AG20443 (cell line): ENCODE results near the gene CCDC144A.
"Not testable (repeated sequence)": the region's sequence is repeated elsewhere in the genome, so short reads cannot be mapped to it uniquely, and the experiment has no call there.

ENCODE experiments used
- DNase-seq: peaks from one replicate; pipeline ENCODE4 v3.0.0; 2012; ENCODE audit warnings: low spot score, mixed read lengths

CCDC144A gene

GRCh38 chr17:16689731-16690281 is at the start of gene CCDC144A:
Gene CCDC144A, plus strand, starts transcription at chr17:16690241. Its CDS starts 160 bp downstream, at chr17:16690401.
- peak; percentile 47 for DNase-seq

DNA sequence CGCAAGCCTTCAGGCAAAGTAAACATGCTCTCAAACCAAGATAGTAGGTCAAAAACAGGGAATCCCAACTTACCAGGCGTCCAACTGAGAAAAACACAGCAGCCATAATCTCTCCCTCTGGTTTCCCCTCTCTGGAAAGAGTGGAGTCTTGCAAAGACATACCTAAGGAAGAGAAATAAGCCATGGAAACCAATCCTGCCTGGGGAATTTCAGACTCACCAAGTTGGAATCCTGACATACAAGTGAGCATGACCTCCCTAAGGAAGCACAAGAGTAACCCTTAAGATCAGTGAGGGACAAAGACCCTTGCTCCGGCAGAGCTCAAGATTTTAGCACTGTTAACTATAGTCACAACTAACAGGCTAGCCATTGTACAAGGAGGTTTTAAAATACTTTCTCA is 40.5 kb upstream of the CCDC144A start:
- DNase-seq: no peak

GRCh38 chr17:16652252-16652651 is 37.8 kb upstream of the CCDC144A start:
- no peak for DNase-seq

GRCh38 chr17:16652847-16653366 is 37.1 kb upstream of the CCDC144A start:
- no peak for DNase-seq

DNA sequence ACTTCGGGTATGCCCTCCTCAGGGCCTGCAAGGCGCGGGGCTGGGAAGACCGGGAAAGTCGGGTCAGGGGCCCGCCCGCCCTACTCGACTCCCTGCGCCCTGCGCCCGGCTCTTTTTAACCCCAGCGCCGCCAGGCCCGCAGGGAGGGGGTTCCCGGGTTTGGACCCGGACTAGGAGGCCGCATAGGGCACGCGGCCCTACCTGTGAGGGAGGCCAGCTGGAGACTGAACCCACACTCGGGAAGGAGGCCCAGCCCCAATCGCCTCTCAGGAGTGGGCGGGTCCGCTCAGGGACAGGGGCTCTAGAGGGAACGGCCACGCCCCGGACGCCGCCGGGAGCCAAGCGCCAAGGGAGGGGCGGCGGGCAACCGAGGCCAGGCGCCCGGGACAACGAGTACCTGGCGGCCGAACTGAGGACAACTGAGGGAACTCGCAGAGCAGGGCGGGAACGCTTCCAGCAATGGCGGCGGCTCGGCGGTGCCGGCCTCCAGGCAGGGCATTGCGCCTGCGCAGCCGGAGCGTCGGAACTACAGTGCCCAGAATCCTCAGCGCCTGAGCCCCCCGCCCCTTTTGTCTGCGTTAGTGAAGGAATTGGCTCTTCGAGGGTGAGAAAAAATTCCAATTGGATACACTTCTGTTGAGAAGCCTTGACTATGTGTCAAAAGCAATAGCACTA is 36.5 kb upstream of the CCDC144A start, which contains the start of gene ZNF624:
TSS of gene ZNF624 (minus strand) at position 484 of the 675 bp plus-strand sequence.
- DNase-seq: peak; percentile 99

- no peak for DNase-seq
Observed at GRCh38 chr17:16661217-16661616, 28.8 kb upstream of the CCDC144A start.

- DNase-seq: peak; percentile 37
Observed at GRCh38 chr17:16662936-16663335, 27.1 kb upstream of the CCDC144A start.

DNA sequence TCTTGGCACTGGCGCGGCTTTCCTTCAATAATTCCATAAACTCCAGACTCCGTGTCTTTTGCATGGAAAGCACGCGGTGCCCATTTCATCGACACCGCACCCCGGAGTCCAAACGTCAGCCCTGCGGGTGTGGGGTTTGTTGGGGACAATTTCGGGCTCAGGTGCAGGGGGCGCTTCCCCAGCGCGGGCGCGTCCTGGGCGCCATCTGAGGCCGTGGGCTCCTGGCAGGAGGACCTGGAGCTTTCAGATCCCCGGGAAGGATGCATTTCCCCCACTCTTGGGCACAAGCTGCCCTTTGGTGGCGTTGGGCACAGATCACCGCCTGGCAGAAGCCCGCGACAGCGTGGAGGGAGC is 23.5 kb upstream of the CCDC144A start:
- not testable (repeated sequence) for DNase-seq

DNA sequence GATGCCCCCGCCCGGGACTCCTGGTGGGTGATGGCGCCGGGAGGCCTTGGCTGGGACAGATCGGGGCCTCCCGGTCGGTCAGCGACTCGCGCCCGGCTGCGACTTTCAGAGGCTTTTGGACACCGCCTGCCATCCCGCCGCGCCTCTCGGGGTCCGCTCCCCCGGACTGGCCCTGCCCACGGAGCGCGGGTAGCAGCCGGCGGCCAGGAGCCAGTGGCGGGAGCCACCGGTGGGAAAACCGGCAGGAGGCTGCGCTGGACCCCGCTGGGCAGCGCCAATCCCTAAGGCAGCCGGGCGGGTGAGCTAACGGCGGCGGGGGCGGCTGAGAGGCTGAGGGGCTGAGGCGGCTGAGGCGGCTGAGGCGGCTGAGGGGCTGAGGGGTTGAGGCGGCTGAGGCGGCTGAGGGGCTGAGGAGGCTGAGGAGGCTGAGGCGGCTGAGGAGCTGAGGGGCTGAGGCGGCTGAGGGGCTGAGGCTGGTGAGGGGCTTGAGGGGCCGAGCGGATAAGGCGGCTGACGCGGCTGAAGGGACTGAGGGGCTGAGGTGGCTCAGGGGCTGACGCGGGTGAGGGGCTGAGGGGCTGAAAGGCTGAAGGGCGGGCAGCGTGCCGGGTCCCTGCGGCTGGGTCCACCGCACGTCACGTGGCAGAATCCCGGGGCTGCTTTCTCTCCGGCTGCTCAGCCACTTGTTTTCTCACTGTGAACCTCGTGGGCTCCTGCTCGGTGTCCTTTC is 23.0 kb upstream of the CCDC144A start:
- peak; percentile 30 for DNase-seq

DNA sequence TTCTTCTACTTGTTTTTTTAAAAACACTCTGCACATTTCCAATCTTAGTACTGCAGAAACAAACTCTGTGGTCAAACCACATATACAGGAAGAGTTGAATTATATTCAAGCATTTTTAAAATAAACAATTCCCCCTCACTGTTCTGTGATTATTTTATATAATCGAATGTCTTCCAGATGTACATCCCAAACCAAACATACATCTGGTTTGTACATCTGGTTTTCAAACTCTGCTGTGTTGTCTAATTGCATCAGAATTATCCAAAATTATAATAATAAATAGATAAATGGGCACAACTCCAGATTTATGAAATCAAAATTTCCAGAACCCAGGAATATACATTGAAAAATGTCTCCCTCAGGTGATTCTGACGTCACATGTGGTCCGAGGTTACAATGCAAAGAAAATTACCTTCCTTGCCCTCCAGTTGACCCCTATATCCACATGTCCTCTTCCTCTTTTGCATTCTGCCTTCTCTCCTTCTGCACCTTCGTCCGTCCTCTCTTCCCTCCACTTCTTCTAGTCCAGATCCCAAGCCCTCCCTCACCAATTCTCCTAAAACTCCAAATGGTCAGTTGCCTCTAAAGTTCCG is 13.3 kb upstream of the CCDC144A start:
- no peak for DNase-seq

DNA sequence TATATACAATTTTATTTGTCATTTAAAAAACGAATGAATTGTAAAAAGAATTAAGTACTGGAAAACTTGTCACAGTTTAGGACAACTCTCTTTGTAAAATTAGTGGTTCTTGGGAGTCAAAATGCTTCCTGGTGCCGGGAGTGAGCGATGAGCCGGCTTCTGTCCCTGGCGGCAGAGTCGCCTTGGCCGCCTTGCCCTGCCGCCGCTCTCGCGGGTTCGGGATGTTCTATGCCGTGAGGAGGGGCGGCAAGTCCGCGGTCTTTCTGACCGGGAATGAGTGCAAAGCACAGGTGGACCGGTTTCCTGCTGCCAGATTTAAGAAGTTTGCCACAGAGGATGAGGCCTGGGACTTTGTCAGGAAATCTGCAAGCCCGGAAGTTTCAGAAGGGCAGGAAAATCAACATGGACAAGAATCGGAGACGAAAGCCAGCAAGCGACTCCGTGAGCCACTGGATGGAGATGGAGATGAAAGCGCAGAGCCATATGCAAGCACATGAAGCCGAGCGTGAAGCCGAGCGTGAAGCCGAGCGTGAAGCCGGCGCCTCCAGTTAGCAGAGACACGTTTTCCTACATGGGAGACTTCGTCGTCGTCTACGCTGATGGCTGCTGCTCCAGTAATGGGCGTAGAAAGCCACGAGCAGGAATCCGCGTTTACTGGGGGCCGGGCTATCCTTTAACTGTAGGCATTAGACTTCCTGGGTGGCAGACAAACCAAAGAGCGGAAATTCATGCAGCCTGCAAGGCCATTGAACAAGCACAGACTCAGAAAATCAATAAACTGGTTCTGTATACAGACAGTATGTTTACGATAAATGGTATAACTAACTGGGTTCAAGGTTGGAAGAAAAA is 6.5 kb upstream of the CCDC144A start:
- DNase-seq: not testable (repeated sequence)

DNA sequence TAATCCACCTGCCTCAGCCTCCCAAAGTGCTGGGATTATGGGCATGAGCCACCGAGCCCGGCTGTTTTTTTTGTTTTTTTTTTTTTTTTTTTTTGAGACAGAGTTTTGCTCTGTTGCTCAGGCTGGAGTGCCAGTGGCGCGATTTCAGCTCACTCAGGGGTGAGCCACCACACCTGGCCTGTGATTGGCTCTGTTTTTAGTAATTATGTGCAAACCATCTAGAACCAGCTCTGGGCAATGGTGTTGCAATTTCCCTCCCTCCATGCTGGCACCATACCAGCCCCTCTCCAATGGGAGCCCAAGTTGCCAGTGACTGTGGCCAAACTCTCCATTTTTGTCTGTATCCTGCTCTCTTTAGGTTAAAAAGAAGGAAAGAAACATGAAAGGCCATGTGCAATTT is 4.0 kb upstream of the CCDC144A start:
- not testable (repeated sequence) for DNase-seq

- not testable (repeated sequence) for DNase-seq
Observed at GRCh38 chr17:16687151-16687550, 2.9 kb upstream of the CCDC144A start.

GRCh38 chr17:16690447-16690846 is 406 bp downstream of the CCDC144A start:
- not testable (repeated sequence) for DNase-seq

DNA sequence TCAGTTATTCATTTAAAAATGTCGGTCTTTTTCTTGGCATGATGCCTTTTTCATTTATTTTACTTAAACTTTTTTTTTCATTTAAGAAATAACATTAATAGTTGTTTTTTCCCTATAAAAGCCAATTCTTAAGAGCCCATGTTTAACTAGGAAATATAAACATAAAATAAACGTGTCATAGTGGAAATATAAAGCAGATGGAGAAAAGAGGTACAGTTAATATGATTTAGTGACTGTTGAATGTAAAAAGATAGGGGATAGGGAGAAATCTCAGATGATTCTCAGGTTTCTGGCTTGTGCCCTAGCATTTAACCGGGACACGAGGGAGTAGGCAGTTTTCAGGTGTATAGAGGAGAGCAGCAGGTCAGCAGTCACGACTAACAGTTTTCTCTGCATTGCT is 7.6 kb downstream of the CCDC144A start:
- not testable (repeated sequence) for DNase-seq

- DNase-seq: not testable (repeated sequence)
Observed at GRCh38 chr17:16745492-16746203, 55.6 kb downstream of the CCDC144A start.

GRCh38 chr17:16746571-16746970 is 56.5 kb downstream of the CCDC144A start:
- not testable (repeated sequence) for DNase-seq

GRCh38 chr17:16750515-16750914 is 60.5 kb downstream of the CCDC144A start:
- DNase-seq: not testable (repeated sequence)

DNA sequence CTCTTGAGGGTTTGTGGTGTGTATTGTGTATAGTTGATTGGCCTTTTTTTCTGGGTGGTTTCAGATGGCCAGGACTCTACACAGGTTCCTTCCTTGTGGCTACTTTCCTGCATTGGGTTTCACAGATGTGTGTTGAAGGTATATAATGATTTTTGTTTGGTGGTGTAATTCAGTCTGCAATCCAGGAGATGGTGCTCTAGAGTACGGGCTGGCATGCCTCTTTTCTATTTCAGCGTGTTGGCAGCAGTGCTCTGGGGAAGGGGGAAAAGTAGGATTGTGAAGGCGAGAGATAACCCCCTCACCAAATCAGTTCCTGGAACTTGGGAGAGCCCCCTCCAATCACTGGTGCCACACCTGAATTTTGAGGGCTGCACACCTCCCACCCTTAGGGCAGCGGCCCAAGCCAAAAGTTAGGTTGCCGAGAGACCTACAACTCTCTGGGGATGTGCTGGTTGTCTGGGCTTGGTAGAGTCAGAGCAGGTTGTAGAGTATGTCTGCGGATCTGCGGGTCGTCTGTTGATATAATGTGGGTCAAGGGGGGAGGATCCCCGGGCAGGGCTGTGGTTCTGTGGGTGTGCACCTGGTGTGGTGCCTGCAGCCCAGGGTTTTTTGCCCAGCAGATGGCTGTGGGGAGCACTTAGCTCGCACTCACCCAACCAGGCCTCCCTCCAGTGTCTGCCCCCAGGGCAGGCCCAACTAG is 61.3 kb downstream of the CCDC144A start:
- DNase-seq: not testable (repeated sequence)

DNA sequence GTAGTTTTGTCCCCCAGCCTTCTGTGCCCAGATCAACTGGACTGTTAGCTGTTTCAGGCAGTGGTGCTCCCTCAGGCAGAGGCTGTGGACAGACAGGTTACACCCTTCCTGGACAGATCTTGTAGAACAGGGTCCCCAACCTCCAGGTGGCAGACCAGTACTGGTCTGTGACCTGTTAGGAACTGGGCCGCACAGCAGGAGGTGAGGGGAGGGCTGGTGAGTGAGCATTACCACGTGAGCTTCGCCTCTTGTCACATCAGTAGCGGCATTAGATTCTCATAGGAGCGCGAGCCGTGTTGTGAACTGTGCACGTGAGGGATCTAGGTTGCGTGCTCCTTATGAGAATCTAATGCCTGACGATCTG is 61.9 kb downstream of the CCDC144A start:
- DNase-seq: not testable (repeated sequence)
